Ishikawa (cell line): Measurements from ENCODE around the gene HLA-F.
A peak's percentile ranks its signal among the peaks of the same experiment; 100 is the strongest.

Experiments used
- CREB1 ChIP-seq: IDR thresholded peaks from 2 replicates; pipeline ENCODE4 v1.6.1; 2012; ENCODE audit warnings: low read depth
- EGR1 ChIP-seq: IDR thresholded peaks from 2 replicates; pipeline ENCODE4 v1.6.1; 2012
- FOXM1 ChIP-seq: IDR thresholded peaks from 2 replicates; pipeline ENCODE4 v1.6.1; 2012; ENCODE audit warnings: low read depth, borderline replicate concordance
- NFIC ChIP-seq: IDR thresholded peaks from 2 replicates; pipeline ENCODE4 v1.6.1; 2012
- RAD21 ChIP-seq: IDR thresholded peaks from 2 replicates; pipeline ENCODE4 v1.6.1; 2012; ENCODE audit warnings: low read depth
- TAF1 ChIP-seq: IDR thresholded peaks from 2 replicates; pipeline ENCODE4 v1.6.1; 2012; ENCODE audit warnings: low read depth, mild to moderate bottlenecking
- TCF12 ChIP-seq: IDR thresholded peaks from 2 replicates; pipeline ENCODE4 v1.6.1; 2012; ENCODE audit warnings: low read depth
- TEAD4 ChIP-seq: IDR thresholded peaks from 2 replicates; pipeline ENCODE4 v1.6.1; 2012
- YY1 ChIP-seq: IDR thresholded peaks from 2 replicates; pipeline ENCODE4 v1.6.1; 2012; ENCODE audit warnings: low read depth
- ZBTB7A ChIP-seq: IDR thresholded peaks from 2 replicates; pipeline ENCODE4 v1.6.1; 2012; ENCODE audit warnings: low read depth
- TF ChIP-seq, protein P1 (sequence below): IDR thresholded peaks from 2 replicates; pipeline ENCODE4 v1.6.1; 2012
- TF ChIP-seq, protein P2 (sequence below): IDR thresholded peaks from 2 replicates; pipeline ENCODE4 v1.6.1; 2012; ENCODE audit warnings: low read depth, mild to moderate bottlenecking
- TF ChIP-seq, protein P3 (sequence below): IDR thresholded peaks from 2 replicates; pipeline ENCODE4 v1.6.1; 2012

HLA-F gene

DNA sequence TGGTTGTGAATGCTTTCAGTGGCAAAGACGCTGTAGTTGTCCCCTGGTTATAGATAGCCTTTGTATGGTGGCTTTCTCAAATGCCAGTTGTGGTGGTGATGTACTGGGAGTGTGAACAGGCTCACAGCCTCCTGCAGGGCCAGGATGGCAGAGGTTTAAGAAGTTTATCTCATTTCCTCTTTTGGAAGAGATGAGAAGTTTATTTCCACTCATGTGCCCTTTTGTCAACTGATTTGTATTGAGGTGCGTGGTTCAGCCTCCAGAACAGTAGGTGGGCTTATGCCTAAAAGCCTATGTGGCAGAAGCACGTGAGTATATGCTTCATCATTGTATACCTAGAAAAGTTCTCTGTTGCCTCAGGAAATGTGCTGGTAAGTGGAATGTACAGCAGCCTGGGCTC, 28.6 kb upstream of the HLA-F start:
- TF ChIP-seq TCF12 (no peak), TAF1 (no peak), YY1 (no peak), RAD21 (no peak)

- TF ChIP-seq YY1, result no peak
- TF ChIP-seq NFIC, result peak; percentile 43; the same call in 1 of the 2 replicates
These were observed 26.8 kb upstream of the HLA-F start for GRCh38 chr6:29696147-29697125.

DNA sequence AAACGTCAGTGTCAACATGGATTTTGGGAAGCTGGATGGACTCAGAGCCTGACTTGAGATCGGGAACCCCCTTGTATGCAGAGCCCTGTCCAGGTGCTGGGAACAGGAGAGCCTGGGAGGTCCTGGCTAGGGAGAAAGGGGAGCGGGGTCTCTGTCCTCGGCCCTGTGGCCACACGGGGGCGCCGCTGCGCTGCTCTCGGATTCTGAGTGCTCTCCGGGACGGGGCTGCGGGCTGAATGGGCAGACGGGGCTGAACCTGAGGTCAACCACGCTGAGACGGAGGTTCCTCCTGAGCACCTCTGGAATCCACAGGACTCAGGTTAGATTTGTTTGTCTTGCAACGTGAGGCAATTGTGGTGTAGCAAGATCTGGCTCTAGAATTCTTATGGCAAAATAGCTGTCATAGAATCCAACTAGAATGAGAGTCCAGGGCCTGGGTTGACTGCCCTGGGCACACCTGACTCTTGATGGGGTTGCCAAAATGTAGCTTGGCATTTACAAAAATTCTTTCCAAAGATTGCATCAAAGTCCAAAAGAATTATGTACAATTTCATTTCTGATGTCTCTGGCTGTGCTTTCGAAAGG, 20.6 kb upstream of the HLA-F start:
- TF ChIP-seq TCF12 (no peak), RAD21 (peak; percentile 67), ZBTB7A (no peak), CREB1 (no peak), YY1 (no peak), EGR1 (no peak), NFIC (no peak)
- TF ChIP-seq, protein P1, sequence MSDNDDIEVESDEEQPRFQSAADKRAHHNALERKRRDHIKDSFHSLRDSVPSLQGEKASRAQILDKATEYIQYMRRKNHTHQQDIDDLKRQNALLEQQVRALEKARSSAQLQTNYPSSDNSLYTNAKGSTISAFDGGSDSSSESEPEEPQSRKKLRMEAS, result no peak
- TF ChIP-seq, protein P2, sequence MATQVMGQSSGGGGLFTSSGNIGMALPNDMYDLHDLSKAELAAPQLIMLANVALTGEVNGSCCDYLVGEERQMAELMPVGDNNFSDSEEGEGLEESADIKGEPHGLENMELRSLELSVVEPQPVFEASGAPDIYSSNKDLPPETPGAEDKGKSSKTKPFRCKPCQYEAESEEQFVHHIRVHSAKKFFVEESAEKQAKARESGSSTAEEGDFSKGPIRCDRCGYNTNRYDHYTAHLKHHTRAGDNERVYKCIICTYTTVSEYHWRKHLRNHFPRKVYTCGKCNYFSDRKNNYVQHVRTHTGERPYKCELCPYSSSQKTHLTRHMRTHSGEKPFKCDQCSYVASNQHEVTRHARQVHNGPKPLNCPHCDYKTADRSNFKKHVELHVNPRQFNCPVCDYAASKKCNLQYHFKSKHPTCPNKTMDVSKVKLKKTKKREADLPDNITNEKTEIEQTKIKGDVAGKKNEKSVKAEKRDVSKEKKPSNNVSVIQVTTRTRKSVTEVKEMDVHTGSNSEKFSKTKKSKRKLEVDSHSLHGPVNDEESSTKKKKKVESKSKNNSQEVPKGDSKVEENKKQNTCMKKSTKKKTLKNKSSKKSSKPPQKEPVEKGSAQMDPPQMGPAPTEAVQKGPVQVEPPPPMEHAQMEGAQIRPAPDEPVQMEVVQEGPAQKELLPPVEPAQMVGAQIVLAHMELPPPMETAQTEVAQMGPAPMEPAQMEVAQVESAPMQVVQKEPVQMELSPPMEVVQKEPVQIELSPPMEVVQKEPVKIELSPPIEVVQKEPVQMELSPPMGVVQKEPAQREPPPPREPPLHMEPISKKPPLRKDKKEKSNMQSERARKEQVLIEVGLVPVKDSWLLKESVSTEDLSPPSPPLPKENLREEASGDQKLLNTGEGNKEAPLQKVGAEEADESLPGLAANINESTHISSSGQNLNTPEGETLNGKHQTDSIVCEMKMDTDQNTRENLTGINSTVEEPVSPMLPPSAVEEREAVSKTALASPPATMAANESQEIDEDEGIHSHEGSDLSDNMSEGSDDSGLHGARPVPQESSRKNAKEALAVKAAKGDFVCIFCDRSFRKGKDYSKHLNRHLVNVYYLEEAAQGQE, result 0 out of 2 replicates have a peak, but pooled peaks have one; percentile 27

DNA sequence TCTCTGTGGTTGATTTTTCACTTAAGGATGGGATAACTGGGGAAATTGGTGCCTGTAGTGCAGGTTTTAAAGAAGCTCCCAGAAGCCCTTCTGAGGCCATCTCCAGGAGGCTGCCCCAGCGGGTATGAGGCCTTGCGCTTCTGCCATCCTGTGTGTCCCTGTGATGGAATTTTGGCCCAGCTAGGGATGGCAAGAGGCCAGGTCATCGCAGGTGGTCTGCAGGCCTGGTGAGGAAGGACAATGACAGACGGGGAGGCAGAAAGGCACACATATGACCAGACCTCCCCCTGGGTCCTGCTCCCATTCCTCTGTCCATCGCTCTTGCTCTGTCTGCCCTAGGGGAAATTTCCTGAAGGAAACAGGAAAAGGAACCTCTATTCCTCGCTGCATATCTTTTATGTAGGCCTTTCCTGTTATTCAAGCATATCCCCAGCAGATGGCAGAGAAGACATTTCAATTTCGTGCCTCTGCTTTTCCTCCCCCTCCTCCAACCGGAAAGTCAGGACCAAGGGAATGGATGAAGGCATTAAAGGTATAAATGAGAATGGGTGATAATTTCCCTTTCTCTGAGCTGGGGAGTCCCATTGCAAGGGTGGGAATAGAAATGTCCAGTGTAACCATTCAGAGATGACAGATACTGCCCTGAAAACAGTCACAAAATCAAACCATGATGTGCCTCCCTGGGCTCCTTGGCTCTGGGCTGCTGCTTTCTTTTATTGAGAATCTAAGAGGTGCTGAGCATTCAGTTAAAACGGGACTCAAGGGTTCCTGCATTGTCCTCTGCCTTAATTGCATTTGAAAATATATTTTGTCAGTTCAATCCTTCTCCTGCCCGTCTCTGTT, 17.6 kb upstream of the HLA-F start:
- TF ChIP-seq EGR1, result no peak
- TF ChIP-seq, protein P2, result no peak
- peak; percentile 80 for TF ChIP-seq RAD21

GRCh38 chr6:29708432-29709179, 14.6 kb upstream of the HLA-F start:
- no peak for TF ChIP-seq YY1
- no peak for TF ChIP-seq NFIC
- no peak for TF ChIP-seq FOXM1
- TF ChIP-seq, protein P2, result no peak
- TF ChIP-seq, protein P3, sequence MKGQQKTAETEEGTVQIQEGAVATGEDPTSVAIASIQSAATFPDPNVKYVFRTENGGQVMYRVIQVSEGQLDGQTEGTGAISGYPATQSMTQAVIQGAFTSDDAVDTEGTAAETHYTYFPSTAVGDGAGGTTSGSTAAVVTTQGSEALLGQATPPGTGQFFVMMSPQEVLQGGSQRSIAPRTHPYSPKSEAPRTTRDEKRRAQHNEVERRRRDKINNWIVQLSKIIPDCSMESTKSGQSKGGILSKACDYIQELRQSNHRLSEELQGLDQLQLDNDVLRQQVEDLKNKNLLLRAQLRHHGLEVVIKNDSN, result no peak
- TF ChIP-seq CREB1, result no peak
- TF ChIP-seq, protein P1, result no peak
- no peak for TF ChIP-seq TEAD4
